ENCODE results near the gene TMCO5A. TPM values are rescaled to one million over a fixed set of nuclear protein-coding genes. Genes with fewer than 3 reads are reported as not detected.

Gene TMCO5A
- total and polyA plus RNA-seq, 2 donors (not counting 3 experiments of a cell fraction or from before 2014, with no cell fraction given) = not detected

GRCh38 chr15:37941779-37942178 is 7.3 kb downstream of the TMCO5A start:
- no peak overlapping the region for H3K4me2 ChIP-seq (ENCODE audit: insufficient read depth, low read length)
- ChIA-PET POLR2A (no interaction called here), CTCF (interaction anchor here (1.7 kb wide), 1 partner anchor 55 kb away, joined by 3 read pairs; no protein-coding TSS in a partner anchor)
- H3K4me3 ChIP-seq (replicated peaks in 1 of 3; ENCODE audit: insufficient read depth in 1 of 3, low read depth in 1 of 3, low read length in 3 of 3) = no peak overlapping the region
- no peak overlapping the region for H3K9ac ChIP-seq (replicated peaks; ENCODE audit: extremely low read depth, insufficient read depth, low read length)
- no peaks in the 10 kb centered on the region for H3K9me1 ChIP-seq (replicated peaks; ENCODE audit: control insufficient read depth, extremely low read depth, insufficient read depth, low read length)
- BruUV-seq (replicated peaks) = no TSS peak
- no peaks in the 10 kb centered on the region for H3K36me3 ChIP-seq (ENCODE audit: control insufficient read depth in 2 of 2, extremely low read depth in 1 of 2, insufficient read depth in 2 of 2, low read length in 2 of 2)
- no peaks in the 10 kb centered on the region for H3K9me3 ChIP-seq (replicated peaks; ENCODE audit: control insufficient read depth, insufficient read depth, low read length)
- intact Hi-C loops (cut with micrococcal nuclease) (no loop called here), dilution Hi-C loops (cut with MboI; ENCODE audit: extremely low pct_ligation_motif_present, low sequenced_read_pairs) (no loop called here)
- no peaks in the 10 kb centered on the region for H4K20me1 ChIP-seq (replicated peaks; ENCODE audit: control insufficient read depth, extremely low read depth, insufficient read depth, low read length)
- no peaks in the 10 kb centered on the region for H3K4me1 ChIP-seq (ENCODE audit: control insufficient read depth, extremely low read depth, insufficient read depth, low read length)
- FAIRE-seq = no peak
- DNase-seq (ENCODE audit: low read depth, low spot score) = no peak
- H2AFZ ChIP-seq (ENCODE audit: low read depth, low read length) = no peak overlapping the region
- TF ChIP-seq EZH2 (IDR thresholded peaks at IDR 0.05; ENCODE audit: borderline replicate concordance, low read depth, low read length, severe bottlenecking) (no peak), JUN (IDR thresholded peaks at IDR 0.05; ENCODE audit: borderline replicate concordance, insufficient read depth, insufficient read length, low read depth) (no peak), MAX (IDR thresholded peaks at IDR 0.05; ENCODE audit: insufficient read depth, insufficient read length) (no peak), MYC (IDR thresholded peaks at IDR 0.05; ENCODE audit: low read depth, low read length) (no peak), POLR2A (IDR thresholded peaks at IDR 0.05; ENCODE audit: low read depth, low read length) (no peak), GATA2 (IDR thresholded peaks at IDR 0.05; ENCODE audit: insufficient read depth, insufficient read length, low read depth, low read length) (no peak), POLR2AphosphoS5 (IDR thresholded peaks at IDR 0.05; ENCODE audit: insufficient read depth, low read depth, low read length) (no peak), CTCF (IDR thresholded peaks at IDR 0.05; ENCODE audit: extremely low read depth in 1 of 2, insufficient read depth in 1 of 2, low read depth in 1 of 2, low read length in 2 of 2) (no peak), FOS (IDR thresholded peaks at IDR 0.05; ENCODE audit: borderline replicate concordance, insufficient read depth, low read length) (no peak)
- no peak overlapping the region for H3K27ac ChIP-seq (ENCODE audit: insufficient read depth, low read depth, low read length)
- no peaks in the 10 kb centered on the region for H3K79me2 ChIP-seq (ENCODE audit: control insufficient read depth, insufficient read depth, low read length)
- H3K27me3 ChIP-seq (ENCODE audit: control insufficient read depth in 2 of 2, insufficient read depth in 2 of 2, low read length in 2 of 2) = peaks cover 5 to 16% of the 10 kb centered on the region in 2 experiments

All from endothelial cell of umbilical vein (primary cell).